HepG2 (cell line): ENCODE data around the gene RAB23. TPM values are rescaled to one million over a fixed set of nuclear protein-coding genes. Genes with fewer than 3 reads are reported as not detected.

Experiments
- ATAC-seq: fragments of 200-7000 bp; cut with Tn5 transposase; 3 replicates; pipeline ENCODE4 v1.9.1; 2020; ENCODE audit warnings: mild to moderate bottlenecking, moderate library complexity
- BruUV-seq: library from RNA; stranded (reverse); fragments of 400-500 nt; replicated peaks from 2 replicates; lab custom pipeline; 2021; lab: Mats Ljungman, UMichigan
- CTCF ChIA-PET: fragments of 300-600 bp; formaldehyde crosslinking; extraction: SDS; loops from one replicate; lab custom pipeline; 2021; ENCODE audit warnings: low total read pairs, inconsistent platforms, low intra/inter-chr PET ratio; lab: Yijun Ruan, JAX
- POLR2A ChIA-PET: fragments of 350-600 bp; sonication (Branson Sonifier 250); formaldehyde crosslinking; loops from one replicate; lab custom pipeline; 2020; ENCODE audit warnings: antibody characterized with exemption, inconsistent platforms; lab: Yijun Ruan, JAX
- DNase-seq: peaks from one replicate; pipeline ENCODE4 v3.0.0-alpha.2; 2015; ENCODE audit warnings: low spot score
- FAIRE-seq: peaks from 3 replicates; lab custom pipeline; 2011; peaks lifted over from hg19 to GRCh38; lab: Jason Lieb, UNC
- H2AFZ ChIP-seq: one replicate; pipeline ENCODE4 v1.6.1; 2011; ENCODE audit warnings: low read length, inconsistent platforms
- H3K27ac ChIP-seq: fragments of 300-600 bp; 3 replicates; pipeline ENCODE4 v1.8.0; 2011; ENCODE audit warnings: mixed run types, mild to moderate bottlenecking, mixed read lengths, low read length, inconsistent platforms; ENCODE audit not compliant: insufficient read depth; ENCODE audit errors: extremely low read length
- H3K27me3 ChIP-seq, 2 experiments: fragments of 200-600 bp in 1 of 2; 2 replicates in 1 of 2; 3 replicates in 1 of 2; pipeline versions ENCODE4 v1.6.0 to v1.8.0; 2011; ENCODE audit warnings: low read length in 2 of 2, mild to moderate bottlenecking in 2 of 2, moderate library complexity in 2 of 2, inconsistent platforms in 1 of 2; ENCODE audit not compliant: insufficient read depth in 2 of 2, control insufficient read depth in 1 of 2
- H3K36me3 ChIP-seq, 2 experiments: fragments of 200-600 bp in 1 of 2; replicated peaks in 1 of 2; 2 replicates in 1 of 2; 3 replicates in 1 of 2; pipeline versions ENCODE4 v1.5.1 to v1.8.0; 2011; ENCODE audit warnings: low read length in 2 of 2, inconsistent platforms in 1 of 2; ENCODE audit not compliant: insufficient read depth in 2 of 2, control insufficient read depth in 1 of 2
- H3K4me1 ChIP-seq: 2 replicates; pipeline ENCODE4 v1.5.1; 2012; ENCODE audit warnings: low read length, inconsistent platforms; ENCODE audit not compliant: insufficient read depth
- H3K4me2 ChIP-seq: 2 replicates; pipeline ENCODE4 v1.6.0; 2011; ENCODE audit warnings: low read depth, low read length, inconsistent platforms
- H3K4me3 ChIP-seq, 3 experiments: fragments of 200-600 bp in 1 of 3; sonication (generic), shearing (Covaris generic) in 1 of 3; replicated peaks in 1 of 3; 2 replicates each; pipeline ENCODE4 v1.5.1; 2011 to 2016; ENCODE audit warnings: low read length in 3 of 3, inconsistent platforms in 2 of 3, low read depth in 2 of 3, mild to moderate bottlenecking in 2 of 3, control low read depth in 1 of 3, mixed read lengths in 1 of 3; ENCODE audit not compliant: insufficient read depth in 1 of 3
- H3K79me2 ChIP-seq: one replicate; pipeline ENCODE4 v1.6.1; 2011; ENCODE audit warnings: low read length, inconsistent platforms; ENCODE audit not compliant: insufficient read depth
- H3K9ac ChIP-seq: 2 replicates; pipeline ENCODE4 v1.6.0; 2011; ENCODE audit warnings: mild to moderate bottlenecking, low read depth, low read length, inconsistent platforms; ENCODE audit not compliant: insufficient read depth
- H3K9me3 ChIP-seq: 2 replicates; pipeline ENCODE4 v1.5.1; 2012; ENCODE audit warnings: mild to moderate bottlenecking, low read length
- H4K20me1 ChIP-seq: 2 replicates; pipeline ENCODE4 v1.6.0; 2011; ENCODE audit warnings: inconsistent platforms, mild to moderate bottlenecking, low read length, moderate library complexity; ENCODE audit not compliant: insufficient read depth
- BHLHE40 ChIP-seq: IDR thresholded peaks from 2 replicates; pipeline ENCODE4 v1.6.1; 2011; ENCODE audit warnings: low read length, improper control_type of control experiment
- GATAD2A ChIP-seq: IDR thresholded peaks from 2 replicates; pipeline ENCODE4 v1.6.1; 2016
- HOXA5 ChIP-seq: sonication (generic); formaldehyde crosslinking; IDR thresholded peaks from 2 replicates; pipeline ENCODE4 v1.4.0; 2020; ENCODE audit warnings: missing genetic modification reagents
- JDP2 ChIP-seq: sonication (generic); formaldehyde crosslinking; IDR thresholded peaks from 2 replicates; pipeline ENCODE4 v1.8.1; 2022; ENCODE audit warnings: missing genetic modification reagents, borderline replicate concordance
- MAZ ChIP-seq, 2 experiments: sonication (generic) in 1 of 2; formaldehyde crosslinking in 1 of 2; IDR thresholded peaks; 2 replicates each; pipeline versions ENCODE4 v1.5.0 to v1.6.1; 2012 to 2020; ENCODE audit warnings: low read depth in 2 of 2, mild to moderate bottlenecking in 2 of 2, borderline replicate concordance in 1 of 2, improper control_type of control experiment in 1 of 2, low read length in 1 of 2, missing genetic modification reagents in 1 of 2, moderate library complexity in 1 of 2
- NFKBIZ ChIP-seq: IDR thresholded peaks from 2 replicates; pipeline ENCODE4 v1.6.1; 2018; ENCODE audit warnings: missing genetic modification reagents, missing compliant biosample characterization
- POLR2AphosphoS2 ChIP-seq: IDR thresholded peaks from 2 replicates; pipeline ENCODE4 v1.6.1; 2011; ENCODE audit warnings: low read depth, low read length, improper control_type of control experiment
- TAF1 ChIP-seq: sonication (generic); formaldehyde crosslinking; IDR thresholded peaks from 2 replicates; pipeline ENCODE4 v1.4.0; 2020; ENCODE audit warnings: missing genetic modification reagents
- ZNF124 ChIP-seq: sonication (generic); formaldehyde crosslinking; IDR thresholded peaks from 2 replicates; pipeline ENCODE4 v1.4.0; 2020; ENCODE audit warnings: missing genetic modification reagents
- ZNF432 ChIP-seq: sonication (generic); formaldehyde crosslinking; IDR thresholded peaks from 2 replicates; pipeline ENCODE4 v1.5.0; 2020; ENCODE audit warnings: missing genetic modification reagents, mild to moderate bottlenecking, borderline replicate concordance
- ZNF557 ChIP-seq: sonication (generic); formaldehyde crosslinking; IDR thresholded peaks from 2 replicates; pipeline ENCODE4 v1.4.0; 2020; ENCODE audit warnings: missing genetic modification reagents
- WGBS: methylation state at CpG from one replicate; pipeline ENCODE4 v1.1.6; 2017; ENCODE audit warnings: low lambda C conversion rate; 5-methylcytosine and 5-hydroxymethylcytosine counted together
- in situ Hi-C: cut with HindIII; loops from 2 replicates; pipeline ENCODE4 v1.10.0; 2017; ENCODE audit warnings: low pct_unique_long_range_greater_than_20kb; ENCODE audit not compliant: extremely low pct_ligation_motif_present
- intact Hi-C: fragments of 100-400 bp; cut with micrococcal nuclease; formaldehyde crosslinking; loops from one replicate; pipeline ENCODE4 v1.10.0; 2022; ENCODE audit not compliant: unreplicated experiment
- polyA plus RNA-seq, 8 experiments: library from polyadenylated mRNA; depleted of rRNA in 3 of 8; stranded (reverse) in 7 of 8; unstranded in 1 of 8; fragments of >200 nt; fragmentation: Illumina TruSeq in 4 of 8; extraction: Trizol in 4 of 8; gene quantifications; 2 replicates each; pipeline versions ENCODE4 v1.2.1 to v1.2.3, GENCODE V29; 2011 to 2016; ENCODE audit warnings: low read depth in 4 of 8, missing spikeins in 1 of 8, mixed read lengths in 1 of 8; ENCODE audit not compliant: insufficient read depth in 1 of 8
- total RNA-seq, 5 experiments: library from RNA; depleted of rRNA; stranded (reverse); fragments of >200 nt; fragmentation: Illumina TruSeq; extraction: Trizol; gene quantifications; 2 replicates each; pipeline ENCODE4 v1.2.3, GENCODE V29; 2016; ENCODE audit warnings: low read depth in 1 of 5
- TF ChIP-seq, protein P1 (sequence below): sonication (generic); formaldehyde crosslinking; IDR thresholded peaks from 2 replicates; pipeline ENCODE4 v1.4.0; 2020; ENCODE audit warnings: mild to moderate bottlenecking, missing genetic modification reagents
- TF ChIP-seq, protein P2 (sequence below): sonication (generic); formaldehyde crosslinking; IDR thresholded peaks from 2 replicates; pipeline ENCODE4 v1.5.0; 2020; ENCODE audit warnings: mild to moderate bottlenecking, missing genetic modification reagents
- TF ChIP-seq, protein P3 (sequence below): sonication (generic); formaldehyde crosslinking; IDR thresholded peaks from 2 replicates; pipeline ENCODE4 v1.5.1; 2020; ENCODE audit warnings: missing genetic modification reagents, mild to moderate bottlenecking, borderline replicate concordance
- TF ChIP-seq, protein P4 (sequence below): IDR thresholded peaks from 2 replicates; pipeline ENCODE4 v1.6.1; 2012; ENCODE audit warnings: inconsistent platforms
- TF ChIP-seq, protein P5 (sequence below), 2 experiments: fragments of 450-650 bp in 1 of 2; sonication (generic) in 1 of 2; formaldehyde crosslinking; IDR thresholded peaks; 2 replicates each; pipeline versions ENCODE4 v1.5.0 to v1.8.0; 2020 to 2022; ENCODE audit warnings: mild to moderate bottlenecking in 1 of 2, missing genetic modification reagents in 1 of 2

RAB23 gene
- total and polyA plus RNA-seq, 2 of the 13 experiments (the other 11 are each of a cell fraction or from before 2014, with no cell fraction given) = 5.5 to 16.4 TPM

- Histone ChIP-seq H4K20me1 (no peaks in the 10 kb centered on the region), H3K27ac (peak overlapping the region; percentile 94), H2AFZ (peak overlapping the region; percentile 48), H3K9me3 (no peaks in the 10 kb centered on the region), H3K4me1 (peaks cover 48% of the 10 kb centered on the region), H3K36me3 (peaks cover 0 to under 1% of the 10 kb centered on the region in 2 experiments; a peak in 2 of 5 replicates), H3K4me3 (peak overlapping the region; percentile 69 to 90 (median 72)), H3K27me3 (no peaks in the 10 kb centered on the region; a peak in 1 of 5 replicates), H3K9ac (peak overlapping the region; percentile 89), H3K79me2 (peaks cover 56% of the 10 kb centered on the region), H3K4me2 (peak overlapping the region; percentile 97)
- CTCF ChIA-PET = interaction anchor here (1.1 kb wide), 1 partner anchor 81 kb away, joined by 3 read pairs; no protein-coding TSS in a partner anchor
- intact Hi-C loops (loop anchor here (2.0 to 5.0 kb wide), 6 partner anchors 30 to 271 kb away; partner anchors contain the start of genes BEND6, PRIM2 and RAB23), in situ Hi-C loops (no loop called here)
- ATAC-seq (peak; percentile 35), FAIRE-seq (no peak), DNase-seq (peak; percentile 34)
- BruUV-seq = TSS peak; percentile 50
- WGBS = 1% methylated on average over 19 of the region's 19 CpGs
- POLR2A ChIA-PET = interaction anchor here (1.1 to 2.2 kb wide), 6 partner anchors 12 to 127 kb away, joined by 3 to 13 read pairs (median 6); partner anchors contain the start of genes KIAA1586, RAB23 and ZNF451
- TF ChIP-seq, protein P1, sequence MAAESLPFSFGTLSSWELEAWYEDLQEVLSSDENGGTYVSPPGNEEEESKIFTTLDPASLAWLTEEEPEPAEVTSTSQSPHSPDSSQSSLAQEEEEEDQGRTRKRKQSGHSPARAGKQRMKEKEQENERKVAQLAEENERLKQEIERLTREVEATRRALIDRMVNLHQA (CRISPR knock-in tag) = no peak
- TF ChIP-seq TAF1 (CRISPR knock-in tag) (no peak), HOXA5 (0 out of 2 replicates have a peak, but pooled peaks have one; percentile 3), ZNF557 (no peak), BHLHE40 (no peak), ZNF432 (CRISPR knock-in tag) (no peak), NFKBIZ (CRISPR knock-in tag) (no peak), MAZ (IDR thresholded peaks at IDR 0.05; ENCODE audit: borderline replicate concordance, low read depth, low read length) (no peak), MAZ (CRISPR knock-in tag; IDR thresholded peaks at IDR 0.05; ENCODE audit: low read depth) (no peak), ZNF124 (CRISPR knock-in tag) (no peak), JDP2 (no peak), POLR2AphosphoS2 (no peak), GATAD2A (CRISPR knock-in tag) (peak; percentile 6; the same call in 1 of the 2 replicates)
- TF ChIP-seq, protein P2, sequence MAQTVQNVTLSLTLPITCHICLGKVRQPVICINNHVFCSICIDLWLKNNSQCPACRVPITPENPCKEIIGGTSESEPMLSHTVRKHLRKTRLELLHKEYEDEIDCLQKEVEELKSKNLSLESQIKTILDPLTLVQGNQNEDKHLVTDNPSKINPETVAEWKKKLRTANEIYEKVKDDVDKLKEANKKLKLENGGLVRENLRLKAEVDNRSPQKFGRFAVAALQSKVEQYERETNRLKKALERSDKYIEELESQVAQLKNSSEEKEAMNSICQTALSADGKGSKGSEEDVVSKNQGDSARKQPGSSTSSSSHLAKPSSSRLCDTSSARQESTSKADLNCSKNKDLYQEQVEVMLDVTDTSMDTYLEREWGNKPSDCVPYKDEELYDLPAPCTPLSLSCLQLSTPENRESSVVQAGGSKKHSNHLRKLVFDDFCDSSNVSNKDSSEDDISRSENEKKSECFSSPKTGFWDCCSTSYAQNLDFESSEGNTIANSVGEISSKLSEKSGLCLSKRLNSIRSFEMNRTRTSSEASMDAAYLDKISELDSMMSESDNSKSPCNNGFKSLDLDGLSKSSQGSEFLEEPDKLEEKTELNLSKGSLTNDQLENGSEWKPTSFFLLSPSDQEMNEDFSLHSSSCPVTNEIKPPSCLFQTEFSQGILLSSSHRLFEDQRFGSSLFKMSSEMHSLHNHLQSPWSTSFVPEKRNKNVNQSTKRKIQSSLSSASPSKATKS (CRISPR knock-in tag) = 0 out of 2 replicates have a peak, but pooled peaks have one; percentile 62
- TF ChIP-seq, protein P3, sequence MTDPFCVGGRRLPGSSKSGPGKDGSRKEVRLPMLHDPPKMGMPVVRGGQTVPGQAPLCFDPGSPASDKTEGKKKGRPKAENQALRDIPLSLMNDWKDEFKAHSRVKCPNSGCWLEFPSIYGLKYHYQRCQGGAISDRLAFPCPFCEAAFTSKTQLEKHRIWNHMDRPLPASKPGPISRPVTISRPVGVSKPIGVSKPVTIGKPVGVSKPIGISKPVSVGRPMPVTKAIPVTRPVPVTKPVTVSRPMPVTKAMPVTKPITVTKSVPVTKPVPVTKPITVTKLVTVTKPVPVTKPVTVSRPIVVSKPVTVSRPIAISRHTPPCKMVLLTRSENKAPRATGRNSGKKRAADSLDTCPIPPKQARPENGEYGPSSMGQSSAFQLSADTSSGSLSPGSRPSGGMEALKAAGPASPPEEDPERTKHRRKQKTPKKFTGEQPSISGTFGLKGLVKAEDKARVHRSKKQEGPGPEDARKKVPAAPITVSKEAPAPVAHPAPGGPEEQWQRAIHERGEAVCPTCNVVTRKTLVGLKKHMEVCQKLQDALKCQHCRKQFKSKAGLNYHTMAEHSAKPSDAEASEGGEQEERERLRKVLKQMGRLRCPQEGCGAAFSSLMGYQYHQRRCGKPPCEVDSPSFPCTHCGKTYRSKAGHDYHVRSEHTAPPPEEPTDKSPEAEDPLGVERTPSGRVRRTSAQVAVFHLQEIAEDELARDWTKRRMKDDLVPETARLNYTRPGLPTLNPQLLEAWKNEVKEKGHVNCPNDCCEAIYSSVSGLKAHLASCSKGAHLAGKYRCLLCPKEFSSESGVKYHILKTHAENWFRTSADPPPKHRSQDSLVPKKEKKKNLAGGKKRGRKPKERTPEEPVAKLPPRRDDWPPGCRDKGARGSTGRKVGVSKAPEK (CRISPR knock-in tag) = peak; percentile 62
- TF ChIP-seq, protein P4, sequence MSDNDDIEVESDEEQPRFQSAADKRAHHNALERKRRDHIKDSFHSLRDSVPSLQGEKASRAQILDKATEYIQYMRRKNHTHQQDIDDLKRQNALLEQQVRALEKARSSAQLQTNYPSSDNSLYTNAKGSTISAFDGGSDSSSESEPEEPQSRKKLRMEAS = no peak
- TF ChIP-seq, protein P5, sequence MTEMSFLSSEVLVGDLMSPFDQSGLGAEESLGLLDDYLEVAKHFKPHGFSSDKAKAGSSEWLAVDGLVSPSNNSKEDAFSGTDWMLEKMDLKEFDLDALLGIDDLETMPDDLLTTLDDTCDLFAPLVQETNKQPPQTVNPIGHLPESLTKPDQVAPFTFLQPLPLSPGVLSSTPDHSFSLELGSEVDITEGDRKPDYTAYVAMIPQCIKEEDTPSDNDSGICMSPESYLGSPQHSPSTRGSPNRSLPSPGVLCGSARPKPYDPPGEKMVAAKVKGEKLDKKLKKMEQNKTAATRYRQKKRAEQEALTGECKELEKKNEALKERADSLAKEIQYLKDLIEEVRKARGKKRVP (CRISPR knock-in tag; IDR thresholded peaks at IDR 0.05) = 0 out of 4 replicates have a peak, but pooled peaks of 1 of the 2 experiments have one; percentile 33
These were observed 48.8 kb downstream of the RAB23 start for GRCh38 chr6:57173056-57173885.
